Neural progenitor cell (in vitro differentiated cells): ENCODE measurements around the gene RXRA. TPM values are rescaled to one million over a fixed set of nuclear protein-coding genes. Genes with fewer than 3 reads are reported as not detected.

ENCODE experiments used
- DNase-seq: peaks from one replicate; pipeline ENCODE4 v3.0.0-alpha.2; 2016; ENCODE audit warnings: low spot score
- H2AFZ ChIP-seq: fragments of 200-600 bp; sonication (generic); replicated peaks from 2 replicates; pipeline ENCODE4 v1.6.1; 2016; ENCODE audit warnings: antibody characterized with exemption
- H3F3A ChIP-seq: fragments of 200-600 bp; sonication (generic); 2 replicates; pipeline ENCODE4 v1.6.1; 2016; ENCODE audit warnings: antibody characterized with exemption, low read depth
- H3K27ac ChIP-seq: fragments of 200-600 bp; sonication (generic); 2 replicates; pipeline ENCODE4 v1.5.1; 2016; ENCODE audit warnings: mild to moderate bottlenecking
- H3K27me3 ChIP-seq: fragments of 200-600 bp; sonication (generic); 2 replicates; pipeline ENCODE4 v1.6.1; 2016; ENCODE audit warnings: mild to moderate bottlenecking, moderate library complexity
- H3K36me3 ChIP-seq: fragments of 200-600 bp; sonication (generic); 2 replicates; pipeline ENCODE4 v1.5.1; 2016
- H3K4me1 ChIP-seq: fragments of 200-600 bp; sonication (generic); 2 replicates; pipeline ENCODE4 v1.6.1; 2016; ENCODE audit warnings: mixed run types
- H3K4me2 ChIP-seq: fragments of 200-600 bp; sonication (generic); 2 replicates; pipeline ENCODE4 v1.6.1; 2016
- H3K4me3 ChIP-seq: fragments of 200-600 bp; sonication (generic); 2 replicates; pipeline ENCODE4 v1.5.1; 2016
- H3K79me2 ChIP-seq: fragments of 200-600 bp; sonication (generic); 2 replicates; pipeline ENCODE4 v1.6.1; 2016; ENCODE audit warnings: low read depth
- H3K9ac ChIP-seq: fragments of 200-600 bp; sonication (generic); 2 replicates; pipeline ENCODE4 v1.6.1; 2016
- H3K9me3 ChIP-seq: fragments of 200-600 bp; sonication (generic); 2 replicates; pipeline ENCODE4 v1.5.1; 2016; ENCODE audit warnings: low read depth
- H4K20me1 ChIP-seq: fragments of 200-600 bp; sonication (generic); 2 replicates; pipeline ENCODE4 v1.6.1; 2016; ENCODE audit warnings: low read depth
- H3K27ac Mint-ChIP-seq: 3 replicates; pipeline ENCODE4 v1.8.0; 2021; ENCODE audit warnings: mixed read lengths
- H3K27me3 Mint-ChIP-seq: 2 replicates; pipeline ENCODE4 v1.8.0; 2022; ENCODE audit warnings: low read depth, mild to moderate bottlenecking, inconsistent platforms, moderate library complexity, mixed read lengths; ENCODE audit not compliant: insufficient read depth
- H3K36me3 Mint-ChIP-seq: 3 replicates; pipeline ENCODE4 v1.8.0; 2021; ENCODE audit warnings: mixed read lengths
- H3K4me1 Mint-ChIP-seq: 3 replicates; pipeline ENCODE4 v1.8.0; 2021; ENCODE audit warnings: mixed read lengths
- H3K4me3 Mint-ChIP-seq: 3 replicates; pipeline ENCODE4 v1.8.0; 2021; ENCODE audit warnings: mild to moderate bottlenecking, moderate library complexity, mixed read lengths
- H3K9me3 Mint-ChIP-seq: 3 replicates; pipeline ENCODE4 v1.8.0; 2020; ENCODE audit warnings: mixed read lengths
- EZH2 ChIP-seq: fragments of 200-600 bp; sonication (generic); IDR thresholded peaks from 2 replicates; pipeline ENCODE4 v1.6.1; 2017; ENCODE audit warnings: antibody characterized with exemption, mild to moderate bottlenecking, moderate library complexity
- EZH2phosphoT487 ChIP-seq: fragments of 200-600 bp; sonication (generic); IDR thresholded peaks from 2 replicates; pipeline ENCODE4 v1.6.1; 2017; ENCODE audit warnings: antibody characterized with exemption
- total RNA-seq: library from RNA; depleted of rRNA; stranded (reverse); fragments of >200 nt; gene quantifications from 2 replicates; pipeline ENCODE4 v1.2.3, GENCODE V29; 2015; ENCODE audit warnings: low replicate concordance
- TF ChIP-seq, protein P1 (sequence below): fragments of 200-600 bp; sonication (generic); IDR thresholded peaks from 2 replicates; pipeline ENCODE4 v1.5.1; 2017; ENCODE audit warnings: antibody characterized with exemption, mild to moderate bottlenecking

The RXRA gene
- total RNA-seq, 1 donor from 2014 or later = 11.6 TPM

DNA sequence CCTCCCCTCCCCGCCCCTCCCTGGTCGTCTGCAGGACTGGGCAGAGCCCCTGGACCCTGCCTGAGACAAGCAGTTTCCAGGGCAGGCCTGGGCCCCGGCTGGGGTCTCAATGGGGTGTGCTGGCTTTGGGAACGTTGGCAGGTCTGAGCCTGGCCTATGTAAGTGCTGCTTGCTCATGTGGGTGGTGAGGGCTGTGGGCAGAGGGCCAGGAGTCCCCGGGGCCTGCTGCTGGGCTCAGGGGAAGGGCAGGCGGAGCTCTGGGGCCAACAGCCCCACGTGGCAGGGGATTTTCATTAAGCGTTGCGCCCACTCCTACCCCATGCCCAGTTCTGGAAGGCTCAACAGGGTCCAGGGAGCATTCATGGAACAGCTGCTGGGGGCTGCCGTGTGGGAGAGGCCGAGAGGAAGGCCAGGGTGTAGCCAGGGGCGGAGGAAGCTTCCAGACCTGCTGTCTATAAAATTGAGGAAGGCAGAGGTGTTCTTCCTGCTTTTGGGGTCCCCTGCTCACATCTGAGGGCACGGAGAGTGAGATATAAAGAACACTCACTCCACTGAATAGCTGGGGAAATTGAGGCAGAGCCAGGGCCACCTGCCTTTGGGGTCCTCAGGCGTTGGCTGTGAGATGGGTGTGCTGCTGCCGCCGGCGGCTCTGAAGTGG, 32.5 kb downstream of the RXRA start:
- Histone ChIP-seq H3F3A (peaks cover 6% of the 10 kb centered on the region), H3K79me2 (peaks cover 70% of the 10 kb centered on the region), H2AFZ (no peak overlapping the region), H3K4me2 (no peak overlapping the region), H4K20me1 (peaks cover 100% of the 10 kb centered on the region), H3K4me3 (no peak overlapping the region), H3K27ac (no peak overlapping the region), H3K9me3 (no peaks in the 10 kb centered on the region), H3K9ac (peak overlapping the region; percentile 37), H3K4me1 (peaks cover 17% of the 10 kb centered on the region), H3K36me3 (no peaks in the 10 kb centered on the region), H3K27me3 (no peaks in the 10 kb centered on the region)
- TF ChIP-seq, protein P1, sequence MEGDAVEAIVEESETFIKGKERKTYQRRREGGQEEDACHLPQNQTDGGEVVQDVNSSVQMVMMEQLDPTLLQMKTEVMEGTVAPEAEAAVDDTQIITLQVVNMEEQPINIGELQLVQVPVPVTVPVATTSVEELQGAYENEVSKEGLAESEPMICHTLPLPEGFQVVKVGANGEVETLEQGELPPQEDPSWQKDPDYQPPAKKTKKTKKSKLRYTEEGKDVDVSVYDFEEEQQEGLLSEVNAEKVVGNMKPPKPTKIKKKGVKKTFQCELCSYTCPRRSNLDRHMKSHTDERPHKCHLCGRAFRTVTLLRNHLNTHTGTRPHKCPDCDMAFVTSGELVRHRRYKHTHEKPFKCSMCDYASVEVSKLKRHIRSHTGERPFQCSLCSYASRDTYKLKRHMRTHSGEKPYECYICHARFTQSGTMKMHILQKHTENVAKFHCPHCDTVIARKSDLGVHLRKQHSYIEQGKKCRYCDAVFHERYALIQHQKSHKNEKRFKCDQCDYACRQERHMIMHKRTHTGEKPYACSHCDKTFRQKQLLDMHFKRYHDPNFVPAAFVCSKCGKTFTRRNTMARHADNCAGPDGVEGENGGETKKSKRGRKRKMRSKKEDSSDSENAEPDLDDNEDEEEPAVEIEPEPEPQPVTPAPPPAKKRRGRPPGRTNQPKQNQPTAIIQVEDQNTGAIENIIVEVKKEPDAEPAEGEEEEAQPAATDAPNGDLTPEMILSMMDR = no peak
- TF ChIP-seq EZH2phosphoT487 (no peak), EZH2 (no peak)
- Mint-ChIP-seq H3K4me1 (peaks cover 6% of the 10 kb centered on the region), H3K36me3 (no peaks in the 10 kb centered on the region), H3K27ac (no peak overlapping the region), H3K9me3 (no peaks in the 10 kb centered on the region), H3K4me3 (no peak overlapping the region), H3K27me3 (peaks cover 2% of the 10 kb centered on the region)
- DNase-seq = no peak

GRCh38 chr9:134359493-134360179, 33.4 kb downstream of the RXRA start:
- H3K4me2 ChIP-seq = no peak overlapping the region
- no peak overlapping the region for H2AFZ ChIP-seq
- peaks cover 6% of the 10 kb centered on the region for H3F3A ChIP-seq
- H3K27ac Mint-ChIP-seq = no peak overlapping the region
- no peak overlapping the region for H3K27ac ChIP-seq
- H3K36me3 Mint-ChIP-seq = no peaks in the 10 kb centered on the region
- peaks cover 2% of the 10 kb centered on the region for H3K27me3 Mint-ChIP-seq
- H3K9me3 ChIP-seq = no peaks in the 10 kb centered on the region
- no peak overlapping the region for H3K4me3 ChIP-seq
- H3K9ac ChIP-seq = no peak overlapping the region
- H3K4me3 Mint-ChIP-seq = no peak overlapping the region
- peaks cover 6% of the 10 kb centered on the region for H3K4me1 Mint-ChIP-seq
- peaks cover 11% of the 10 kb centered on the region for H3K4me1 ChIP-seq
- H3K9me3 Mint-ChIP-seq = no peaks in the 10 kb centered on the region
- no peaks in the 10 kb centered on the region for H3K27me3 ChIP-seq
- no peak for DNase-seq
- H3K79me2 ChIP-seq = peaks cover 72% of the 10 kb centered on the region
- no peaks in the 10 kb centered on the region for H3K36me3 ChIP-seq
- TF ChIP-seq EZH2 = no peak
- TF ChIP-seq, protein P1 = no peak
- no peak for TF ChIP-seq EZH2phosphoT487
- H4K20me1 ChIP-seq = peaks cover 100% of the 10 kb centered on the region

DNA sequence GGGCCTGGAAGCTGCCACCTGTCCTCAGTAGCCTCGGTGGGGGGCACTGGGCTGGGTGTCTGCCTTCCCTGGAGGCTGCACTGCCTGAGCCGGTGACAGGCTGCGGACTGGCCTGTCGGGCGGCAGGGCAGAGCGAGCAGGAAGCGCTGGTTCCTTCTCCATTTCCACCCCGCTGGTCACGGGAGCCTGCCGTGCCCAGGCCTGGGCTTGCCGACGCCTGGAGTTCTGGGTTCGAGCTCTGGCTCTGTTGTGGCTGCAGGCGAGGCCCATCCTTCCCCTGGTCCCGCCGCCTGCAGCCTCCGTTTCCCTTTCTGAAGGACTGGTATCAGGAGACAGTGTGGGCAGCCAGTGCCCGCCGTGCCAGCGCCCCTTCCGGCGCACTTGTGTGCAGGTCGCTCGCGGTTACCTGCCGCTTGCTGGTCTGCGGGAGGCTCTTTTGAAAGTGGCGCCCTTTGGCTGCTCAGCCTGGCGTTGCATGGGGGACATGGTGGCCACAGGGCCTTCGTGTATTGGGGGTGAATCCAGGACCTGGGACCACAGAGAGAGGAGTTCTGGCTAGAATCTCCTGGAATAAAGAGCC, 34.0 kb downstream of the RXRA start:
- H3K4me1 ChIP-seq = peaks cover 8% of the 10 kb centered on the region
- no peak for DNase-seq
- H3K27ac ChIP-seq = no peak overlapping the region
- no peaks in the 10 kb centered on the region for H3K27me3 ChIP-seq
- Mint-ChIP-seq H3K36me3 (no peaks in the 10 kb centered on the region), H3K4me3 (no peak overlapping the region), H3K27me3 (peaks cover 2% of the 10 kb centered on the region), H3K9me3 (no peaks in the 10 kb centered on the region), H3K4me1 (peaks cover 4% of the 10 kb centered on the region), H3K27ac (no peak overlapping the region)
- TF ChIP-seq EZH2 (no peak), EZH2phosphoT487 (no peak)
- TF ChIP-seq, protein P1 = no peak
- H4K20me1 ChIP-seq = peaks cover 100% of the 10 kb centered on the region
- H3K9me3 ChIP-seq = no peaks in the 10 kb centered on the region
- H3F3A ChIP-seq = no peaks in the 10 kb centered on the region
- no peak overlapping the region for H3K9ac ChIP-seq
- H3K36me3 ChIP-seq = no peaks in the 10 kb centered on the region
- no peak overlapping the region for H2AFZ ChIP-seq
- H3K79me2 ChIP-seq = peaks cover 70% of the 10 kb centered on the region
- H3K4me3 ChIP-seq = no peak overlapping the region
- H3K4me2 ChIP-seq = no peak overlapping the region
